Measurements from ENCODE around the gene ZNF678.
"Not testable (repeated sequence)": the region's sequence is repeated elsewhere in the genome, so short reads cannot be mapped to it uniquely, and the experiment has no call there.

Gene ZNF678

DNA sequence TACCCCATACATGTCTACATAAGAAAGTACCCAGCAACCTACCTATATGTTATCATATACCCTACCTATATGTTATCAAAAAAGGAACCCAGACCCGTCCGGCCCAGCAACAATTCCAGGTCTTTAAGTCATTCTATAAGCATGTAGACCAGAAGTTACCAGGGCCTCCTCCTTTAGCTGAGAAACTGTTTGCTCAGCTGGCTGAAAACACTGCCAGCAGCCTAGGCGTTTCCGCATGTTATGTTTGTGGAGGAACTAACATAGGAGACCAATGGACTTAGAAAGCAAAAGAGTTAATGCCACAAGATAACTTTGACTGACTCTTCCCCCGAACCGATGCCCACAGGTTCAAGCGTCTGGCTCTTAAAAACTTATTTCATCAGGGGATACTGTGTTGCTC, 7.1 kb upstream of the ZNF678 start:
- DNase-seq = no peak

DNA sequence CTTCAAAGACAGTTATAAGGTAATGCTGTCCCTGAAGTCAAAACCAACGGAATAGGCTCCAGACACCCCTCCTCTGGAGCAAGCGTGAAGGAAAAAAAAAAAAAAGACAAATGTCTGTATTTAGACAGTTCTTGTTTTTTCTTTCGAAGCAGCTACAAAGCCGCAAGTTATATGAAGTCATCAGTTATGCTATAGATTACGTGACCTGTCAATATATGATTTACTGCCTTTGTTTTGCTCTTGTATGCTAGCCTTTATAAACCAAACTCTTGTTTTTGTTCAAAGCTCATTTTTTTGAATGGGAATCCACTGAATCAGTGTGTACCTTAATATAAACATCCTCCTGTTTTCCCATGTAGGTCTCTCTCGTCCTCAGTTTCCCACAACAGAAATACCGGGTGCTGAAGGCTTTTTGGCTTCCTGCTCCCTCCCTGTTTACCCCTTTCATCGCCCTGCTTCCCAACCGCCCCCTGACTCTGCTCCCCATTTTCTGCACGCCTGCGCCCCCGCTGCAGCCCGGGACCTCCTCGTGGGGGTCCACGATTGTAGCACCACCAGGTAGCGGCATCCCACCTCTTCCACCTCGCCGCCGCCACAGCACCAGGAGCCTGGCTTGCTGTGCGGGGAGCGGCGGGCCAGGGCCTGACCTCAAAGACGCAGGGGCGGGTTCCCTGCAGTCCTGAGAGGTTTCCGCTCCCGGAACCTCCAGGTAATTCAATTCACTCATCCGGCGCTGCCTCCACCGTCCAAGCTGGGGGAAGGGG, 5.2 kb upstream of the ZNF678 start:
- DNase-seq = no peak

- no peak for DNase-seq
Observed at GRCh38 chr1:227558732-227559262, 4.6 kb upstream of the ZNF678 start.

- no peak for DNase-seq
Observed at GRCh38 chr1:227559499-227559898, 3.9 kb upstream of the ZNF678 start.

DNA sequence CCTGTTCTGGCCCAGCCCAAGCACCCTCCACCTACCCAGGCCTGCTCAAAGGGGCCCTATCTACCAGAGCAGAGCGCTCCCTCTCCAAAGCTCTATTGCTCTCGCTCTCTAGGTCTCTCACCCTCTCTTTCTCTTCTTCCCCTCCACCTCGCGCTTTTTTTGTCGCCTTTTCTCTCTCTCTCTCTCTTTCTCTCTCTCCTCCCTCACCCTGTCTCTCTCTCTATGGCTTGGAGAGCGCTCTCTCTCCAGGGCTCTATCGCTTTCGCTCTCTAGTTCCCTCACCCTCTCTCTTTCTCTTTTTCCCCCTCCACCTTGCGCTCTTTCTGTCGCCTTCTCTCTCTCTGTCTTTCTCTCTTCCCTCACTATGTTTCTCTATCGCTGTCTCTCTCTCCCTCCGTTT, 3.4 kb upstream of the ZNF678 start:
- no peak for DNase-seq

DNA sequence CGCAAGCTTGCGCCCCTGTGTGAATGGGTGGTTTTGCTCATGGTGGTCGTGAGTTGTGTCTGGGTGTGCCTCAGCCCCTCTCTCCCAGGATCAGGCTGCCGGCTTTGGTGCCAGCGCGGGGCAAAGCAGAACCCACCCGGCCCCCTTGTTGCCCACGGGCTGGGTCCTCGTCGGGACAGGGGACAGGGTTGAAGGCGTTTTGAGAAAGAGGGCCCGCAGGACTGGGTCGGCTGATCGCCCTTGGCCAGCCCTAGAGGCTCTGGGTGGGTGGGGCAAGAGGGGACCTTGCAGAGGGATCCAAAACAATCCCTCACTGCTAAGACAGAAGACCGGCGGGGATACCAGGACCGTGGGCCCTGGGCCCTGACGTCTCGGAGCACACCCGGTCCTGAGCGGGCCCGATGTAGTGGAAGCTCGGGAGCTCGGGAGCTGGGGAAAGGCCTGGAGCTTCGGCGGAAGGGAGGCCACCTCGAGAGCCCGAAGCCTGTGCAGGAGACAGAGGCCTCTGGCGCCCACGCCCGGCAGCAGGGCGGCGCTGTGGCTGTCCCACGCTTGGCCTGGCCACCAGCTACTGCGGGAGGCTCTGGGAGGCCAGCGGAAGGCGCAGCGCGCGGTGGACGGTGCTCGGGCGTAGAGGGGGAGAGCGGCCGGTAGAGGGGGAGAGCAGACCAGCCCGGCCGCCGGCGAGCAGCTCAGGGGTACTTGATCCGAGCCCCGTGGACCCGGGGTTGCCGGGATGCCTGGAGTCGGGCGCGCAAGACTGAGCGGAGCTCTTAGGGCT, 2.8 kb upstream of the ZNF678 start:
- no peak for DNase-seq

GRCh38 chr1:227561241-227561907, 2.0 kb upstream of the ZNF678 start:
- DNase-seq = no peak

GRCh38 chr1:227562037-227562436, 1.3 kb upstream of the ZNF678 start:
- no peak for DNase-seq

GRCh38 chr1:227562933-227563323, 428 bp upstream of the ZNF678 start:
- no peak for DNase-seq

DNA sequence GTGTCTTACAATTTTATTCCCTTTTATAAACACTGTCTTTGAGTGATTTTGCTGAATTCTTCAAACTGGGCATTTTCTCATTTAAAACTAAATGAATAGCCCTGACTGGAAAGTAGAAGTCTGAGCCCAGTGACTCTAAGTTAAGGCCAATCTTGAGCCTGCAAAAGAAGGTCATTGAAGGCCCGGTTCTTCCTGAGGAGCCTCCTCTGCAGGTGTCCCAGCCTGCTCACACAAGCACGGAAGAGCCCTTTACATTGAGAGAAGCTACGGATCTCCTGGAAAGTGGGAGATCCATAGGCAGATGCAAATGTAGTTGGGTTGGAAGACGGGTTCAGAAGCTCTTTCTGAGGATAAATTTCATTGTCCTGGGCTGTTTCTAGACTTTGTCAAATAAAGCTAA, 3.9 kb downstream of the ZNF678 start:
- no peak for DNase-seq

- DNase-seq = no peak
Observed at GRCh38 chr1:227568593-227568992, 5.2 kb downstream of the ZNF678 start.

GRCh38 chr1:227572752-227573151, 9.4 kb downstream of the ZNF678 start:
- DNase-seq = no peak

DNA sequence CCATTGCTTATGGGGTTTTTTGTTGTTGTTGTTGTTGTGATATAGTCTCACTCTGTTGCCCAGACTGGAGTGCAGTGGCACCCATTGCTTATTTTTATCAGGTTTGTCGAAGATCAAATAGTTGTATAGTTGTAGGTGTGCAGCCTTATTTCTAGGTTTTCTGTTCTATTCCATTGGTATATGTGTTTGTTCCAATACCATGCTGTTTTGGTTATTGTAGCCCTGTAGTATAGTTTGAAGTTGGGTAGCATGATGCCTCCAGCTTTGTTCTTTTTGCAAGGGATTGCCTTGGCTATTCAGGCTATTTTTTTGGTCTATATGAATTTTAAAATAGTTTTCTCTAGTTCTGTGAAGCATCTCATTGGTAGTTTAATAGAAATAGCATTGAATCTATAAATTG, 11.6 kb downstream of the ZNF678 start:
- no peak for DNase-seq

GRCh38 chr1:227576189-227576588, 12.8 kb downstream of the ZNF678 start:
- no peak for DNase-seq

DNA sequence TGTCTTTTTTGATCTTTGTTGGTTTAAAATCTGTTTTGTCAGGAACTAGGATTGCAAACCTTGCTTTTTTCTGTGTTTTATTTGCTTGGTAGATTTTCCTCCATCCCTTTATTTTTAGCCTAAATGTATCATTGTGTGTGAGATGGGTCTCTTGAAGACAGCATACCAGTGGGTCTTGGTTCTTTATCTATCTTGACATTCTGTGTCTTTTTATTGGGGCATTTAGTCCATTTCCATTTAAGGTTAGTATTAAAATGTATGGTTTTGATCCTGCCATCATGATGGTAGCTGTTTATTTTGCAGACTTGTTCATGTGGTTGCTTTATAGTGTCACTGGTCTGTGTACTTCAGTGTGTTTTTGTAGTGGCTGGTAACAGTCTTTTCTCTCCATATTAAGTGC, 14.1 kb downstream of the ZNF678 start:
- no peak for DNase-seq

GRCh38 chr1:227583354-227583753, 20.0 kb downstream of the ZNF678 start:
- no peak for DNase-seq

DNA sequence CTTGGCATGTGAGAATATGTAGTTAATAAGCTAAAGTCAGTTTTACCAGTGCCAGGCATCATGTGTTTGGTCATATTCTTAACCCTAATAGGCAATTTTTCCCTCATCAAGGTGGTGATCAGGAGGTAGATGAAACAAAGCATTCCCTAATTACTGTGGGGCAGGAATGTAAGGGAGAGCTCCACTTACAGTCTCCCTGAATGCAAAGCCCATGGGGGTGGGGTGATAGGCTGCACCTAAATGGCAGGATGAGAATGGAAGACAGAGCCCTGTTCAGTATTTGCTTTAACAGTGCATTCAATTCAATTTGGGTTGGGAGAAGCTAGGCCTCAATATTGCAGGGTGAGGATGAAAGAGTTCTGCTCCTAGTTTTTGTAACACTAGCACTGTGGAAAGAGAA, 23.4 kb downstream of the ZNF678 start:
- DNase-seq = no peak

- DNase-seq = no peak
Observed at GRCh38 chr1:227587968-227588367, 24.6 kb downstream of the ZNF678 start.

- DNase-seq = not testable (repeated sequence)
Observed at GRCh38 chr1:227588769-227589168, 25.4 kb downstream of the ZNF678 start.

DNA sequence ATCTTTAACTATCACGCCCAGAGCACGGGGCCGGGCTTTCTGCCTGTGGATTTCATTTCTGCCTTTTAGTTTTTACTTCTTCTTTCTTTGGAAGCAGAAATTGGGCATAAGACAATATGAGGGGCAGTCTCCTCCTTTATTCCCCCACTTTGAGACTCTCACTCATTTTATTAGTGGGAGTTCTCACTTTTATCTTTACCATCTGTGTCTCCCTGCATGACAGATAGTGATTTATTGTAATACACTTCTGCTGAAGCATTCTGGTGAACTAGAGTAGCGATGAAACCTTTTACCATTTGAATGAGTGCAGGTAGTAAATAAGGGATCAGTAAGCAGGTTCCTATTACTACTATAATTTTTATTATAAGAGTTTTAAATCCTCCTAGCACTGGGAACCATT, 26.4 kb downstream of the ZNF678 start:
- DNase-seq = not testable (repeated sequence)

- DNase-seq = not testable (repeated sequence)
Observed at GRCh38 chr1:227596222-227596621, 32.9 kb downstream of the ZNF678 start.

DNA sequence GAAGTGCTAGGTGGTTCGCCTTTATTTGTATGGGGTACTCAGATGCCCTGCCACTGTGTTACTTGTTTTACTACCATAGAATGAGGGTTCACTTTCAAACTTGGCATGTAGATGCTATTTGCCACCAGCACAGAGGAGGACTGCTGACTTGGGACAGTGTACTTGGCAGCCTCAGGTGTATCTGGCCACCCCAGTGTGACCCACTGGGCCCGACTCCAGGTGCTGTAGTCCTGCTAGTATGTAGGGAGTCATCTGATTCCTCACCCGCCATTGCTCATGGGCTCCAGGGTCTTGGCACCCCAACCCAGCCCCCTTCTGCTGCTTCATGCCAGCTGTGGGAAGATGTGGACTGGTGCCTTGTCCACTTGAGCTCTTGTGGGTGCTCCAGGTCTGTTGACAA, 40.0 kb downstream of the ZNF678 start:
- no peak for DNase-seq

DNA sequence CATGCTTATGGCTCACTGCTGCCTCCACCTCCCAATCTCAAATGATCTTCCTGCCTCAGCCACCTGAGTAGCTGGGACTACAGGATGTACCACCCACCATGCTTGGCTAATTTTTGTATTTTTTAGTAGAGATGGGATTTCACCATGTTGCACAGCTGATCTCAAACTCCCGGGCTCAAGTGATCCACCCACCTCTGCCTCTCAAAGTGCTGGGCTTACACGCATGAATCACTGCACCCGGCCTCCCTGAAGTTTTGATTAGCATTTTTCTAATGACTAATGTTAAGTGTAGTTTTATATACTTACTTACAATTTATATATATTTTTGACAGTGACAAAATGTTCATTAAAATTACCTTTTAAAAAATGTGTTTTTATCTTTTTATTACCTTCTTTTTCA, 41.1 kb downstream of the ZNF678 start:
- no peak for DNase-seq

GRCh38 chr1:227606271-227606670, 42.9 kb downstream of the ZNF678 start:
- DNase-seq = not testable (repeated sequence)
